ENCODE measurements around the gene PLCH1. TPM values are rescaled to one million over a fixed set of nuclear protein-coding genes. Genes with fewer than 3 reads are reported as not detected.

Gene PLCH1
- total and polyA plus RNA-seq, 4 donors, result 0.03 to 1.0 (median 0.22) TPM

DNA sequence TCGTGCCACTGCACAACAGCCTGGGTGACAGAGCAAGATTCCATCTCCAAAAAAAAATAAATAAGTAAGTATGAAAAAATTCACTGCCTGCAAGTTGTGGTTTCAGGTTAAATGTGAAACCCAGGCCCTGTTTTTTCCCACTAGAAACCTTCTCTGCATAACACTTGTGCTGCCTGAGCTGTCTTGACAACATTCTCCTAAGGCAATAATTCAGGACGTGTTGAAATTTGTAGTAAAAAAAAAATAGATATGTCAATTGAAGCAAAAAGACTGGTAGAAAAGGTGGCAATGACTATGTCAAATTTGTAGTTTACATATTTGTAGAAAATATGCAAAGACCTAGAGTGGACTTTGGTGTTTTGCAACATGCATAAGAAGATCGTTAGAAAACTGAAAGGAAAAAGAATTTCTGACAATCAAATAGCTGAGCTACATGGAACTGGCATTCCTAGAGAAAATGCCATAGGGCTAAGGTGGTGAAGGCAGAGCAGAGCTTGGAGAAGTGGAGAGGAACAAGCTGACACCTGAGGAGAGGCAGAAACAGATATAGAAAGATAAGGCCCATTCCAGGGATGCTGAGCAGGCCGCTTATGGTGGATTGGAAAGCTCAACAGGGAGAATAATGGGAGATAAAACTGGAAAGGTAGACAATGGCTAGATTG lies 150.2 kb downstream of the PLCH1 start:
- 74% methylated on average over 4 of the region's 4 CpGs for WGBS
- Histone ChIP-seq H3K9ac (ENCODE audit: low read depth in 1 of 2, low read length in 2 of 2) (no peak overlapping the region), H3K4me1 (ENCODE audit: control insufficient read depth in 4 of 4, insufficient read depth in 4 of 4, low read length in 3 of 4) (peaks cover 0 to 3% (median 0%) of the 10 kb centered on the region in 4 donors), H3K4me3 (ENCODE audit: low read depth in 1 of 3, low read length in 3 of 3) (no peak overlapping the region), H3K27ac (ENCODE audit: low read depth in 1 of 2, low read length in 2 of 2) (no peak overlapping the region), H3K27me3 (ENCODE audit: control insufficient read depth in 4 of 4, insufficient read depth in 4 of 4, low read length in 3 of 4) (no peaks in the 10 kb centered on the region), H3K9me3 (ENCODE audit: control insufficient read depth in 4 of 4, low read length in 3 of 4) (no peaks in the 10 kb centered on the region), H3K36me3 (ENCODE audit: control insufficient read depth in 4 of 4, insufficient read depth in 3 of 4, low read depth in 1 of 4, low read length in 3 of 4) (no peaks in the 10 kb centered on the region)
- TF ChIP-seq JUND (IDR thresholded peaks at IDR 0.05) (no peak), GABPA (IDR thresholded peaks at IDR 0.05 in 1 of 2, conservative IDR thresholded peaks at IDR 0.05 in 1 of 2) (no peak), FOXA2 (IDR thresholded peaks at IDR 0.05) (no peak), HNF4A (conservative IDR thresholded peaks at IDR 0.05) (no peak), YY1 (IDR thresholded peaks at IDR 0.05) (no peak), NR2F2 (IDR thresholded peaks at IDR 0.05) (no peak), SP1 (IDR thresholded peaks at IDR 0.05) (no peak), FOXA1 (IDR thresholded peaks at IDR 0.05) (no peak), RXRA (IDR thresholded peaks at IDR 0.05) (no peak), TAF1 (conservative IDR thresholded peaks at IDR 0.05) (no peak), RAD21 (IDR thresholded peaks at IDR 0.05) (no peak), EGR1 (IDR thresholded peaks at IDR 0.05; ENCODE audit: low read depth in 2 of 2) (no peak), HNF4G (IDR thresholded peaks at IDR 0.05) (no peak)
- TF ChIP-seq, protein P1, sequence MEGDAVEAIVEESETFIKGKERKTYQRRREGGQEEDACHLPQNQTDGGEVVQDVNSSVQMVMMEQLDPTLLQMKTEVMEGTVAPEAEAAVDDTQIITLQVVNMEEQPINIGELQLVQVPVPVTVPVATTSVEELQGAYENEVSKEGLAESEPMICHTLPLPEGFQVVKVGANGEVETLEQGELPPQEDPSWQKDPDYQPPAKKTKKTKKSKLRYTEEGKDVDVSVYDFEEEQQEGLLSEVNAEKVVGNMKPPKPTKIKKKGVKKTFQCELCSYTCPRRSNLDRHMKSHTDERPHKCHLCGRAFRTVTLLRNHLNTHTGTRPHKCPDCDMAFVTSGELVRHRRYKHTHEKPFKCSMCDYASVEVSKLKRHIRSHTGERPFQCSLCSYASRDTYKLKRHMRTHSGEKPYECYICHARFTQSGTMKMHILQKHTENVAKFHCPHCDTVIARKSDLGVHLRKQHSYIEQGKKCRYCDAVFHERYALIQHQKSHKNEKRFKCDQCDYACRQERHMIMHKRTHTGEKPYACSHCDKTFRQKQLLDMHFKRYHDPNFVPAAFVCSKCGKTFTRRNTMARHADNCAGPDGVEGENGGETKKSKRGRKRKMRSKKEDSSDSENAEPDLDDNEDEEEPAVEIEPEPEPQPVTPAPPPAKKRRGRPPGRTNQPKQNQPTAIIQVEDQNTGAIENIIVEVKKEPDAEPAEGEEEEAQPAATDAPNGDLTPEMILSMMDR (IDR thresholded peaks at IDR 0.05; ENCODE audit: low read depth, low read length, missing input control), result no peak
- TF ChIP-seq, protein P2, sequence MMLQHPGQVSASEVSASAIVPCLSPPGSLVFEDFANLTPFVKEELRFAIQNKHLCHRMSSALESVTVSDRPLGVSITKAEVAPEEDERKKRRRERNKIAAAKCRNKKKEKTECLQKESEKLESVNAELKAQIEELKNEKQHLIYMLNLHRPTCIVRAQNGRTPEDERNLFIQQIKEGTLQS (IDR thresholded peaks at IDR 0.05), result no peak
- TF ChIP-seq, protein P3, sequence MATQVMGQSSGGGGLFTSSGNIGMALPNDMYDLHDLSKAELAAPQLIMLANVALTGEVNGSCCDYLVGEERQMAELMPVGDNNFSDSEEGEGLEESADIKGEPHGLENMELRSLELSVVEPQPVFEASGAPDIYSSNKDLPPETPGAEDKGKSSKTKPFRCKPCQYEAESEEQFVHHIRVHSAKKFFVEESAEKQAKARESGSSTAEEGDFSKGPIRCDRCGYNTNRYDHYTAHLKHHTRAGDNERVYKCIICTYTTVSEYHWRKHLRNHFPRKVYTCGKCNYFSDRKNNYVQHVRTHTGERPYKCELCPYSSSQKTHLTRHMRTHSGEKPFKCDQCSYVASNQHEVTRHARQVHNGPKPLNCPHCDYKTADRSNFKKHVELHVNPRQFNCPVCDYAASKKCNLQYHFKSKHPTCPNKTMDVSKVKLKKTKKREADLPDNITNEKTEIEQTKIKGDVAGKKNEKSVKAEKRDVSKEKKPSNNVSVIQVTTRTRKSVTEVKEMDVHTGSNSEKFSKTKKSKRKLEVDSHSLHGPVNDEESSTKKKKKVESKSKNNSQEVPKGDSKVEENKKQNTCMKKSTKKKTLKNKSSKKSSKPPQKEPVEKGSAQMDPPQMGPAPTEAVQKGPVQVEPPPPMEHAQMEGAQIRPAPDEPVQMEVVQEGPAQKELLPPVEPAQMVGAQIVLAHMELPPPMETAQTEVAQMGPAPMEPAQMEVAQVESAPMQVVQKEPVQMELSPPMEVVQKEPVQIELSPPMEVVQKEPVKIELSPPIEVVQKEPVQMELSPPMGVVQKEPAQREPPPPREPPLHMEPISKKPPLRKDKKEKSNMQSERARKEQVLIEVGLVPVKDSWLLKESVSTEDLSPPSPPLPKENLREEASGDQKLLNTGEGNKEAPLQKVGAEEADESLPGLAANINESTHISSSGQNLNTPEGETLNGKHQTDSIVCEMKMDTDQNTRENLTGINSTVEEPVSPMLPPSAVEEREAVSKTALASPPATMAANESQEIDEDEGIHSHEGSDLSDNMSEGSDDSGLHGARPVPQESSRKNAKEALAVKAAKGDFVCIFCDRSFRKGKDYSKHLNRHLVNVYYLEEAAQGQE (IDR thresholded peaks at IDR 0.05), result no peak
- TF ChIP-seq, protein P4, sequence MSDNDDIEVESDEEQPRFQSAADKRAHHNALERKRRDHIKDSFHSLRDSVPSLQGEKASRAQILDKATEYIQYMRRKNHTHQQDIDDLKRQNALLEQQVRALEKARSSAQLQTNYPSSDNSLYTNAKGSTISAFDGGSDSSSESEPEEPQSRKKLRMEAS (IDR thresholded peaks at IDR 0.05), result no peak
- TF ChIP-seq, protein P5, sequence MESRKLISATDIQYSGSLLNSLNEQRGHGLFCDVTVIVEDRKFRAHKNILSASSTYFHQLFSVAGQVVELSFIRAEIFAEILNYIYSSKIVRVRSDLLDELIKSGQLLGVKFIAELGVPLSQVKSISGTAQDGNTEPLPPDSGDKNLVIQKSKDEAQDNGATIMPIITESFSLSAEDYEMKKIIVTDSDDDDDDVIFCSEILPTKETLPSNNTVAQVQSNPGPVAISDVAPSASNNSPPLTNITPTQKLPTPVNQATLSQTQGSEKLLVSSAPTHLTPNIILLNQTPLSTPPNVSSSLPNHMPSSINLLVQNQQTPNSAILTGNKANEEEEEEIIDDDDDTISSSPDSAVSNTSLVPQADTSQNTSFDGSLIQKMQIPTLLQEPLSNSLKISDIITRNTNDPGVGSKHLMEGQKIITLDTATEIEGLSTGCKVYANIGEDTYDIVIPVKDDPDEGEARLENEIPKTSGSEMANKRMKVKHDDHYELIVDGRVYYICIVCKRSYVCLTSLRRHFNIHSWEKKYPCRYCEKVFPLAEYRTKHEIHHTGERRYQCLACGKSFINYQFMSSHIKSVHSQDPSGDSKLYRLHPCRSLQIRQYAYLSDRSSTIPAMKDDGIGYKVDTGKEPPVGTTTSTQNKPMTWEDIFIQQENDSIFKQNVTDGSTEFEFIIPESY (IDR thresholded peaks at IDR 0.05), result no peak
- DNase-seq (ENCODE audit: low spot score), result no peak
